GM08714 (cell line): ENCODE data around the gene ATAT1.

Experiments
- H3K4me3 ChIP-seq: fragments of 200-500 bp; sonication (Bioruptor generic); 2 replicates; pipeline ENCODE4 v1.5.1; 2014; ENCODE audit warnings: mild to moderate bottlenecking, low read length, inconsistent platforms
- ZNF274 ChIP-seq: IDR thresholded peaks from 2 replicates; pipeline ENCODE4 v1.6.1; 2012; ENCODE audit warnings: mild to moderate bottlenecking, low read depth, low read length

The ATAT1 gene

GRCh38 chr6:30681766-30682142 is 55.1 kb downstream of the ATAT1 start:
- H3K4me3 ChIP-seq: peak overlapping the region; percentile 94; the same call in 1 of the 2 replicates
- no peak for TF ChIP-seq ZNF274

- peak overlapping the region; percentile 94 for H3K4me3 ChIP-seq
- TF ChIP-seq ZNF274: no peak
Observed at GRCh38 chr6:30682143-30683117, 55.8 kb downstream of the ATAT1 start.

- TF ChIP-seq ZNF274: no peak
Observed at GRCh38 chr6:30683183-30683979, 56.7 kb downstream of the ATAT1 start.

GRCh38 chr6:30683980-30684338 is 57.3 kb downstream of the ATAT1 start:
- no peak for TF ChIP-seq ZNF274
- peak overlapping the region; percentile 94 for H3K4me3 ChIP-seq

More at GRCh38 chr6:30683183-30683979, 56.7 kb downstream of the ATAT1 start:
- peak overlapping the region; percentile 94 for H3K4me3 ChIP-seq

GRCh38 chr6:30684386-30685156 is 57.9 kb downstream of the ATAT1 start:
- H3K4me3 ChIP-seq: peak overlapping the region; percentile 94
- no peak for TF ChIP-seq ZNF274

- TF ChIP-seq ZNF274: no peak
- H3K4me3 ChIP-seq: peak overlapping the region; percentile 94
Observed at GRCh38 chr6:30685157-30686008, 58.7 kb downstream of the ATAT1 start.

GRCh38 chr6:30686009-30686907 is 59.6 kb downstream of the ATAT1 start, which contains the start of gene PPP1R18:
Gene PPP1R18 (minus strand): TSS chr6:30686645. CDS start chr6:30686018, 627 bp downstream.
- TF ChIP-seq ZNF274: no peak
- H3K4me3 ChIP-seq: peak within 1 kb of the TSS; percentile 94

- TF ChIP-seq ZNF274: no peak
- peak overlapping the region; percentile 94 for H3K4me3 ChIP-seq
Observed at GRCh38 chr6:30686908-30687658, 60.4 kb downstream of the ATAT1 start.

- peak overlapping the region; percentile 94 for H3K4me3 ChIP-seq
- TF ChIP-seq ZNF274: no peak
Observed at GRCh38 chr6:30687659-30688431, 61.2 kb downstream of the ATAT1 start.

GRCh38 chr6:30688569-30688968 is 61.9 kb downstream of the ATAT1 start:
- H3K4me3 ChIP-seq: peak overlapping the region; percentile 94; the same call in 1 of the 2 replicates
- no peak for TF ChIP-seq ZNF274
